Measurements from ENCODE around the gene EIF2D. TPM values are rescaled to one million over a fixed set of nuclear protein-coding genes. Genes with fewer than 3 reads are reported as not detected.

The EIF2D gene
- total and polyA plus RNA-seq, 9 of the 15 experiments (the other 6 are each of a cell fraction or from before 2014, with no cell fraction given) = 81.1 to 138 (median 93.9) TPM

DNA sequence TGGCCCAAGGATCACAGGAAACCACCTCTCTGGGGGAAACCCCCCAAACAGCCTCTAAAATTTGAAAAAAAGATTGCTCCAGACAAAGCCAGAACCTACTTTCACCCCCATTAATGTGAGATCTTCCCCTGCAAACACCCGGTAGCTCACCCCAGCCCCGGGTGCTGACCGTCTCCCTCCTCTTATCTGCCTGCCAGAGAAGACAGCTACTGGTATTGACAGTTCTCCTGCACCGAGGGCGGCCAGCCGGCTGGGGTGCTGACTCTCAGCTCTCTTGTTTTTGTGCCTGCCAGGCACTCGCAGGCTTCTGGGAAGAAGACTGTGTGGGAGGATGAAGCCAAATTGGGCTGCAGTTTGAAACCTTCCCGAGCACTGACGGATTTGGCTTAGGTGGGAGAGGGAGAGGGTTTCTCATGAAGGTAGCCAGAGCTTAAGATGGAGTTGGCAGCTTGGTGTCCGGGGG lies 56.8 kb downstream of the EIF2D start (continued):
- TF ChIP-seq ZNF212 (CRISPR knock-in tag; IDR thresholded peaks at IDR 0.05) = no peak
- TF ChIP-seq EGR1 (conservative IDR thresholded peaks at IDR 0.05) = peak; percentile 73
- TF ChIP-seq, protein P1, sequence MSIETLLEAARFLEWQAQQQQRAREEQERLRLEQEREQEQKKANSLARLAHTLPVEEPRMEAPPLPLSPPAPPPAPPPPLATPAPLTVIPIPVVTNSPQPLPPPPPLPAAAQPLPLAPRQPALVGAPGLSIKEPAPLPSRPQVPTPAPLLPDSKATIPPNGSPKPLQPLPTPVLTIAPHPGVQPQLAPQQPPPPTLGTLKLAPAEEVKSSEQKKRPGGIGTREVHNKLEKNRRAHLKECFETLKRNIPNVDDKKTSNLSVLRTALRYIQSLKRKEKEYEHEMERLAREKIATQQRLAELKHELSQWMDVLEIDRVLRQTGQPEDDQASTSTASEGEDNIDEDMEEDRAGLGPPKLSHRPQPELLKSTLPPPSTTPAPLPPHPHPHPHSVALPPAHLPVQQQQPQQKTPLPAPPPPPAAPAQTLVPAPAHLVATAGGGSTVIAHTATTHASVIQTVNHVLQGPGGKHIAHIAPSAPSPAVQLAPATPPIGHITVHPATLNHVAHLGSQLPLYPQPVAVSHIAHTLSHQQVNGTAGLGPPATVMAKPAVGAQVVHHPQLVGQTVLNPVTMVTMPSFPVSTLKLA (conservative IDR thresholded peaks at IDR 0.05) = peak in 1 of 2 experiments; percentile 39; a peak in 1 of 4 replicates
- TF ChIP-seq, protein P2, sequence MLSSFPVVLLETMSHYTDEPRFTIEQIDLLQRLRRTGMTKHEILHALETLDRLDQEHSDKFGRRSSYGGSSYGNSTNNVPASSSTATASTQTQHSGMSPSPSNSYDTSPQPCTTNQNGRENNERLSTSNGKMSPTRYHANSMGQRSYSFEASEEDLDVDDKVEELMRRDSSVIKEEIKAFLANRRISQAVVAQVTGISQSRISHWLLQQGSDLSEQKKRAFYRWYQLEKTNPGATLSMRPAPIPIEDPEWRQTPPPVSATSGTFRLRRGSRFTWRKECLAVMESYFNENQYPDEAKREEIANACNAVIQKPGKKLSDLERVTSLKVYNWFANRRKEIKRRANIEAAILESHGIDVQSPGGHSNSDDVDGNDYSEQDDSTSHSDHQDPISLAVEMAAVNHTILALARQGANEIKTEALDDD (IDR thresholded peaks at IDR 0.05) = no peak
- TF ChIP-seq ZNF766 (CRISPR knock-in tag; conservative IDR thresholded peaks at IDR 0.05) = peak; percentile 82
- TF ChIP-seq XRCC5 (IDR thresholded peaks at IDR 0.05; ENCODE audit: low read depth, low read length) = peak; percentile 39; the same call in 1 of the 2 replicates
- 0 out of 2 replicates have a peak, but pooled peaks have one; percentile 44 for TF ChIP-seq ZNF165 (CRISPR knock-in tag; IDR thresholded peaks at IDR 0.05; ENCODE audit: borderline replicate concordance)
- TF ChIP-seq, protein P3, sequence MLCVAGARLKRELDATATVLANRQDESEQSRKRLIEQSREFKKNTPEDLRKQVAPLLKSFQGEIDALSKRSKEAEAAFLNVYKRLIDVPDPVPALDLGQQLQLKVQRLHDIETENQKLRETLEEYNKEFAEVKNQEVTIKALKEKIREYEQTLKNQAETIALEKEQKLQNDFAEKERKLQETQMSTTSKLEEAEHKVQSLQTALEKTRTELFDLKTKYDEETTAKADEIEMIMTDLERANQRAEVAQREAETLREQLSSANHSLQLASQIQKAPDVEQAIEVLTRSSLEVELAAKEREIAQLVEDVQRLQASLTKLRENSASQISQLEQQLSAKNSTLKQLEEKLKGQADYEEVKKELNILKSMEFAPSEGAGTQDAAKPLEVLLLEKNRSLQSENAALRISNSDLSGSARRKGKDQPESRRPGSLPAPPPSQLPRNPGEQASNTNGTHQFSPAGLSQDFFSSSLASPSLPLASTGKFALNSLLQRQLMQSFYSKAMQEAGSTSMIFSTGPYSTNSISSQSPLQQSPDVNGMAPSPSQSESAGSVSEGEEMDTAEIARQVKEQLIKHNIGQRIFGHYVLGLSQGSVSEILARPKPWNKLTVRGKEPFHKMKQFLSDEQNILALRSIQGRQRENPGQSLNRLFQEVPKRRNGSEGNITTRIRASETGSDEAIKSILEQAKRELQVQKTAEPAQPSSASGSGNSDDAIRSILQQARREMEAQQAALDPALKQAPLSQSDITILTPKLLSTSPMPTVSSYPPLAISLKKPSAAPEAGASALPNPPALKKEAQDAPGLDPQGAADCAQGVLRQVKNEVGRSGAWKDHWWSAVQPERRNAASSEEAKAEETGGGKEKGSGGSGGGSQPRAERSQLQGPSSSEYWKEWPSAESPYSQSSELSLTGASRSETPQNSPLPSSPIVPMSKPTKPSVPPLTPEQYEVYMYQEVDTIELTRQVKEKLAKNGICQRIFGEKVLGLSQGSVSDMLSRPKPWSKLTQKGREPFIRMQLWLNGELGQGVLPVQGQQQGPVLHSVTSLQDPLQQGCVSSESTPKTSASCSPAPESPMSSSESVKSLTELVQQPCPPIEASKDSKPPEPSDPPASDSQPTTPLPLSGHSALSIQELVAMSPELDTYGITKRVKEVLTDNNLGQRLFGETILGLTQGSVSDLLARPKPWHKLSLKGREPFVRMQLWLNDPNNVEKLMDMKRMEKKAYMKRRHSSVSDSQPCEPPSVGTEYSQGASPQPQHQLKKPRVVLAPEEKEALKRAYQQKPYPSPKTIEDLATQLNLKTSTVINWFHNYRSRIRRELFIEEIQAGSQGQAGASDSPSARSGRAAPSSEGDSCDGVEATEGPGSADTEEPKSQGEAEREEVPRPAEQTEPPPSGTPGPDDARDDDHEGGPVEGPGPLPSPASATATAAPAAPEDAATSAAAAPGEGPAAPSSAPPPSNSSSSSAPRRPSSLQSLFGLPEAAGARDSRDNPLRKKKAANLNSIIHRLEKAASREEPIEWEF (CRISPR knock-in tag; IDR thresholded peaks at IDR 0.05) = peak; percentile 60; the same call in 1 of the 2 replicates
- no peak for TF ChIP-seq ETV6 (IDR thresholded peaks at IDR 0.05; ENCODE audit: borderline replicate concordance in 1 of 2, low read depth in 2 of 2, low read length in 1 of 2)
- no peak for TF ChIP-seq ETV6 (CRISPR knock-in tag; IDR thresholded peaks at IDR 0.05; ENCODE audit: borderline replicate concordance)
- no peak for TF ChIP-seq HNRNPL (IDR thresholded peaks at IDR 0.05; ENCODE audit: low read depth, low read length)
- TF ChIP-seq SMAD4 (CRISPR knock-in tag; conservative IDR thresholded peaks at IDR 0.05) = peak; percentile 79
- peak; percentile 39; the same call in 1 of the 2 replicates for TF ChIP-seq GABPB1 (CRISPR knock-in tag; IDR thresholded peaks at IDR 0.05)
- TF ChIP-seq RHOXF2B (CRISPR knock-in tag; conservative IDR thresholded peaks at IDR 0.05) = no peak
- TF ChIP-seq NR2C1 (IDR thresholded peaks at IDR 0.05) = no peak
- TF ChIP-seq NR2C1 (tag; IDR thresholded peaks at IDR 0.05) = no peak
- TF ChIP-seq NONO (IDR thresholded peaks at IDR 0.05; ENCODE audit: low read depth in 2 of 2, low read length in 1 of 2) = no peak
- TF ChIP-seq MED1 (CRISPR knock-in tag; IDR thresholded peaks at IDR 0.05; ENCODE audit: borderline replicate concordance) = no peak
- TF ChIP-seq, protein P4, sequence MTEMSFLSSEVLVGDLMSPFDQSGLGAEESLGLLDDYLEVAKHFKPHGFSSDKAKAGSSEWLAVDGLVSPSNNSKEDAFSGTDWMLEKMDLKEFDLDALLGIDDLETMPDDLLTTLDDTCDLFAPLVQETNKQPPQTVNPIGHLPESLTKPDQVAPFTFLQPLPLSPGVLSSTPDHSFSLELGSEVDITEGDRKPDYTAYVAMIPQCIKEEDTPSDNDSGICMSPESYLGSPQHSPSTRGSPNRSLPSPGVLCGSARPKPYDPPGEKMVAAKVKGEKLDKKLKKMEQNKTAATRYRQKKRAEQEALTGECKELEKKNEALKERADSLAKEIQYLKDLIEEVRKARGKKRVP (CRISPR knock-in tag; IDR thresholded peaks at IDR 0.05) = peak; percentile 39; the same call in 1 of the 2 replicates
- TF ChIP-seq EZH2 (IDR thresholded peaks at IDR 0.05; ENCODE audit: borderline replicate concordance, low read depth, low read length) = no peak
- peak; percentile 16; the same call in 1 of the 2 replicates for TF ChIP-seq GATAD2A (IDR thresholded peaks at IDR 0.05)
- TF ChIP-seq GABPB2 (CRISPR knock-in tag; conservative IDR thresholded peaks at IDR 0.05) = no peak
